HepG2 (cell line): Measurements from ENCODE around the gene ZFP82. TPM values are rescaled to one million over a fixed set of nuclear protein-coding genes. Genes with fewer than 3 reads are reported as not detected.

Experiments used
- ASH2L ChIP-seq: fragments of 300-600, 200-600 bp; sonication (generic); IDR thresholded peaks from 2 replicates; pipeline ENCODE4 v1.7.0; 2017; ENCODE audit warnings: low read depth, mild to moderate bottlenecking, moderate library complexity, mixed read lengths, low read length; ENCODE audit not compliant: insufficient read length
- CBFB ChIP-seq: sonication (generic); formaldehyde crosslinking; IDR thresholded peaks from 2 replicates; pipeline ENCODE4 v1.4.0; 2020; ENCODE audit warnings: missing genetic modification reagents
- DBP ChIP-seq: sonication (generic); formaldehyde crosslinking; IDR thresholded peaks from 2 replicates; pipeline ENCODE4 v1.4.0; 2020; ENCODE audit warnings: missing genetic modification reagents; ENCODE audit errors: not compliant biosample characterization
- HNF1A ChIP-seq, 2 experiments: sonication (generic) in 1 of 2; formaldehyde crosslinking in 1 of 2; IDR thresholded peaks; 2 replicates each; pipeline versions ENCODE4 v1.4.0 to v1.6.1; 2016 to 2020; ENCODE audit warnings: borderline replicate concordance in 1 of 2, low read depth in 1 of 2, mild to moderate bottlenecking in 1 of 2, missing genetic modification reagents in 1 of 2
- HNRNPLL ChIP-seq: fragments of 200-400 bp; formaldehyde crosslinking; IDR thresholded peaks from 2 replicates; pipeline ENCODE4 v1.6.1; 2017; ENCODE audit warnings: mild to moderate bottlenecking, low read depth, low read length; ENCODE audit not compliant: poor library complexity, severe bottlenecking
- KLF16 ChIP-seq, 2 experiments: sonication (generic) in 1 of 2; formaldehyde crosslinking in 1 of 2; IDR thresholded peaks; 2 replicates each; pipeline versions ENCODE4 v1.6.1 to v1.8.0; 2016 to 2023; ENCODE audit warnings: missing genetic modification reagents in 2 of 2, missing compliant biosample characterization in 1 of 2
- PHF20 ChIP-seq: sonication (generic); formaldehyde crosslinking; IDR thresholded peaks from 2 replicates; pipeline ENCODE4 v1.5.0; 2020; ENCODE audit warnings: mild to moderate bottlenecking, missing genetic modification reagents
- SETDB1 ChIP-seq: sonication (generic); formaldehyde crosslinking; IDR thresholded peaks from 2 replicates; pipeline ENCODE4 v1.5.1; 2020; ENCODE audit warnings: missing genetic modification reagents, mild to moderate bottlenecking, borderline replicate concordance
- SSRP1 ChIP-seq: IDR thresholded peaks from 2 replicates; pipeline ENCODE4 v1.6.1; 2016; ENCODE audit warnings: control low read depth
- YEATS2 ChIP-seq: sonication (generic); formaldehyde crosslinking; IDR thresholded peaks from 2 replicates; pipeline ENCODE4 v1.4.0; 2020; ENCODE audit warnings: missing genetic modification reagents, borderline replicate concordance
- YEATS4 ChIP-seq: sonication (generic); formaldehyde crosslinking; IDR thresholded peaks from 2 replicates; pipeline ENCODE4 v1.4.0; 2020; ENCODE audit warnings: missing genetic modification reagents, borderline replicate concordance
- ZBTB33 ChIP-seq: sonication (generic); formaldehyde crosslinking; IDR thresholded peaks from 2 replicates; pipeline ENCODE4 v1.4.0; 2020; ENCODE audit warnings: missing genetic modification reagents
- ZGPAT ChIP-seq: IDR thresholded peaks from 2 replicates; pipeline ENCODE4 v1.6.1; 2016; ENCODE audit warnings: mild to moderate bottlenecking
- ZNF296 ChIP-seq: sonication (generic); formaldehyde crosslinking; conservative IDR thresholded peaks from 2 replicates; pipeline ENCODE4 v1.5.0; 2020; ENCODE audit warnings: mild to moderate bottlenecking, missing genetic modification reagents
- ZNF709 ChIP-seq: sonication (generic); formaldehyde crosslinking; IDR thresholded peaks from 2 replicates; pipeline ENCODE4 v1.5.0; 2020; ENCODE audit warnings: mild to moderate bottlenecking, missing genetic modification reagents
- ZNF883 ChIP-seq: sonication (generic); formaldehyde crosslinking; IDR thresholded peaks from 2 replicates; pipeline ENCODE4 v1.5.1; 2020; ENCODE audit warnings: mild to moderate bottlenecking, missing genetic modification reagents; ENCODE audit errors: not compliant biosample characterization
- polyA plus RNA-seq, 8 experiments: library from polyadenylated mRNA; depleted of rRNA in 3 of 8; stranded (reverse) in 7 of 8; unstranded in 1 of 8; fragments of >200 nt; fragmentation: Illumina TruSeq in 4 of 8; extraction: Trizol in 4 of 8; gene quantifications; 2 replicates each; pipeline versions ENCODE4 v1.2.1 to v1.2.3, GENCODE V29; 2011 to 2016; ENCODE audit warnings: low read depth in 4 of 8, missing spikeins in 1 of 8, mixed read lengths in 1 of 8; ENCODE audit not compliant: insufficient read depth in 1 of 8
- total RNA-seq, 5 experiments: library from RNA; depleted of rRNA; stranded (reverse); fragments of >200 nt; fragmentation: Illumina TruSeq; extraction: Trizol; gene quantifications; 2 replicates each; pipeline ENCODE4 v1.2.3, GENCODE V29; 2016; ENCODE audit warnings: low read depth in 1 of 5
- TF ChIP-seq, protein P1 (sequence below): sonication (generic); formaldehyde crosslinking; IDR thresholded peaks from 2 replicates; pipeline ENCODE4 v1.5.1; 2020; ENCODE audit warnings: mild to moderate bottlenecking, missing genetic modification reagents, moderate library complexity

The ZFP82 gene
- total and polyA plus RNA-seq, 2 of the 13 experiments (the other 11 are each of a cell fraction or from before 2014, with no cell fraction given): 1.7 to 4.3 TPM

DNA sequence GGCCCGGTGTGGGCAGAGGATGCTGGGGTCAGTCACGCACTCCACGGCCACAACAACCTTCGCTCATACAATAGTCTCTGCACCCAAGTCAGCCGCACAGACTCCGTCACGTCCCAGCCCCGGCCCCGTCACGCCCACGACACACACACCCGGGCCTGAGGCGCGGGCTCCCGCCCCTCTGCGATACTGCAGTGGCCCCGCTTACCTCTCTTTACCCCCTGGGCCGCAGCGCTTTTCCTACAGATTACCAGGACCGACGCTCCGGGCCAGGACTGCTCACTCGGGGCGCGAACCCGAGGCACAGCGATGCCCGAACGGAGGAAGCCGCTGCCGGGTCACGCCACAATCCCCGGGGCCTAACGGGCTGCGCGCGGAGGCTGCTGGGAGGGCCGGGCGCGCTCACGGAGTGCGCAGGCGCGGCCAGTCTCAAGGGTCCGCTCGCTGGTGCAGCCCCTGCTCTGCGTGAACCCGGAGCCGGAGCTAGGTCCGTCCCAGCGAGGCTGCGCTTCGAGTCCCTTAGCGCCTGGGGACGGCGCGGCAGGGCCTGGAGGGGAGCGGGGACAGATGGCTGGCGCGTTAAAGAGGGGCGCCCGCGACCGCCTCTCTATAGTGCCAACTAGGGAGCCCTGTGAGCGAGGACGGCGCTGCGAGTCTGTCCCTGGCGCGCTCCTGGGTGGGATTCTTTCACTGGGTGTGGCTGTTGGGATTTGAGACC is at the start of gene ZFP82 (continued):
- peak in 1 of 2 experiments; percentile 39; a peak in 1 of 4 replicates for TF ChIP-seq KLF16 (CRISPR knock-in tag; IDR thresholded peaks at IDR 0.05)
- TF ChIP-seq HNRNPLL: peak; percentile 49
- TF ChIP-seq YEATS4 (CRISPR knock-in tag): peak; percentile 42; the same call in 1 of the 2 replicates
- TF ChIP-seq ZBTB33 (CRISPR knock-in tag): no peak
- TF ChIP-seq YEATS2: 0 out of 2 replicates have a peak, but pooled peaks have one; percentile 59
- no peak for TF ChIP-seq ZNF296 (CRISPR knock-in tag)
- TF ChIP-seq ZNF883 (CRISPR knock-in tag): peak; percentile 28
- TF ChIP-seq HNF1A (IDR thresholded peaks at IDR 0.05; ENCODE audit: low read depth): no peak
- TF ChIP-seq HNF1A (CRISPR knock-in tag; IDR thresholded peaks at IDR 0.05; ENCODE audit: borderline replicate concordance): peak; percentile 38; the same call in 1 of the 2 replicates
- TF ChIP-seq PHF20 (CRISPR knock-in tag): 0 out of 2 replicates have a peak, but pooled peaks have one; percentile 21
- peak; percentile 63; the same call in 1 of the 2 replicates for TF ChIP-seq CBFB (CRISPR knock-in tag)
- no peak for TF ChIP-seq SETDB1 (CRISPR knock-in tag)
- TF ChIP-seq SSRP1 (CRISPR knock-in tag): no peak
- TF ChIP-seq ZGPAT (CRISPR knock-in tag): peak; percentile 63; the same call in 1 of the 2 replicates
- TF ChIP-seq, protein P1, sequence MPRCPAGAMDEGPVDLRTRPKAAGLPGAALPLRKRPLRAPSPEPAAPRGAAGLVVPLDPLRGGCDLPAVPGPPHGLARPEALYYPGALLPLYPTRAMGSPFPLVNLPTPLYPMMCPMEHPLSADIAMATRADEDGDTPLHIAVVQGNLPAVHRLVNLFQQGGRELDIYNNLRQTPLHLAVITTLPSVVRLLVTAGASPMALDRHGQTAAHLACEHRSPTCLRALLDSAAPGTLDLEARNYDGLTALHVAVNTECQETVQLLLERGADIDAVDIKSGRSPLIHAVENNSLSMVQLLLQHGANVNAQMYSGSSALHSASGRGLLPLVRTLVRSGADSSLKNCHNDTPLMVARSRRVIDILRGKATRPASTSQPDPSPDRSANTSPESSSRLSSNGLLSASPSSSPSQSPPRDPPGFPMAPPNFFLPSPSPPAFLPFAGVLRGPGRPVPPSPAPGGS (CRISPR knock-in tag): peak; percentile 55; the same call in 1 of the 2 replicates
- TF ChIP-seq ASH2L: peak; percentile 66
- no peak for TF ChIP-seq DBP (CRISPR knock-in tag)
- TF ChIP-seq ZNF709 (CRISPR knock-in tag): peak; percentile 70; the same call in 1 of the 2 replicates
